Inferior parietal cortex (tissue), 1 donor: Measurements from ENCODE around the gene MYOZ1.
A peak's percentile ranks its signal among the peaks of the same experiment; 100 is the strongest.

Source experiments
- DNase-seq: peaks from one replicate; pipeline ENCODE4 v3.0.0-alpha.2; 2016; ENCODE audit errors: extremely low spot score

Gene MYOZ1

GRCh38 chr10:73597346-73597745, 43.9 kb downstream of the MYOZ1 start:
- no peak for DNase-seq

DNA sequence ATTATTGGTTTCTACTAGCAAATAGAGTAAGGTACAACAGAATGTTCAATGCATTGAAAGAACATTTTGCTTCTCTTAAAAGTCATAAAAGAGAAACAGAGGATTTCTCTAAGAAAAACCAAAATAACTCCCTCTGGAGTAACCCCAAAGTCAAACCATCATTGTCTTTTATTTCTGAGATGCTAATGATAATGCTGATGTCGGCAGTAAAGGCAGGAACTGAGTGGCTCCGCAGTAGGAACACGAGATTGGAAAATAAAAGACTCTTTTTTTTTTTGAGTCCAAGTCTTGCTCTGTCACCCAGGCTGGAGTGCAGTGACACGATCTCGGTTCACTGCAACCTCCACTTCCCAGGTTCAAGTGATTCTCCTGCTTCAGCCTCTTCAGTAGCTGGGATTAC, 47.5 kb downstream of the MYOZ1 start:
- DNase-seq: no peak

- DNase-seq: no peak
Observed at GRCh38 chr10:73593110-73593509, 48.2 kb downstream of the MYOZ1 start.

GRCh38 chr10:73591935-73592699, 49.2 kb downstream of the MYOZ1 start:
- DNase-seq: peak; percentile 84

DNA sequence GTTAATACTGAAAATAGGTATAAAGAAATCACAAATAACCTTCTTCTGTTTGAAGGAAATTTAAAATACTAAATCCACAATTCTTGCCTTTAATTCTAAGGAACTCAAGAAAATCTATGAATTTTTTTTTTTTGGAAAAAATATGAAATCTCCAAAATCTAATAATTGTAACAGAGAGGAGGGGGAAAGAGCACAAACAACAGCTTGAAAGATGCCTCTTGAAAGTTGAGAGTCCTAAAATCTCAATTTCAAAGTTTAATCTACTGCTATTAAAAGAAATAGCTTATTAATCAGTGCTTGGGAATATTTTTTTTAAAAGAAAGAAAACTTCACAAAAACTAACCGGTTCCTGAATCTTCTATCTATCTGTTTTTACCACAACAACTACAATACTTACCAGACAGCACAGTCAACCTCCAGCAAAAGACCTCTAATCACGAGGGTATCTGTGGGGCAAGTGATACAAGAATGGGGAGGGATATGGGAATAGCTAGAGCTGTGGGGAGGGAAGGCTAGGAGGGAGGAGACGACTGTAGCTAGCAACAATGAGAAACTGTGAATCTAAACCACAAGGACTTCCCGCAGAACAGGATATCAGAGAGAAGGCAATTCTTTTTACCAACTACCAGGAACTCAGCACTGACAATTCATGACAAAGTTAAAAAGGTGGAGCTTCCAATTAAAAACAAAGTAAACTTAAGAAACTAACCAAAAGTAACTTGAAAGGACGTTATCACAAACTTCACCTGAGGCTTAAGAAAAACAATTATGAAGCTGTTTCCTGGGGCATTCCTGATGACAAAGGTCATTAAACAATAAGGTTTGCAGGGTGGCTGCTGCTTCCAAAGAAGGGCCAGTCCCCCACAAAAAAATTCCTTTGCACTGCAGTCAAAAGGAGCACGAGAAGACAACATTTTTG, 50.1 kb downstream of the MYOZ1 start, which contains the start of gene USP54:
Gene USP54 (minus strand): TSS at position 462 of the 919 bp plus-strand sequence. CDS start 15,684 bp downstream, outside the sequence.
- DNase-seq: peak; percentile 74

DNA sequence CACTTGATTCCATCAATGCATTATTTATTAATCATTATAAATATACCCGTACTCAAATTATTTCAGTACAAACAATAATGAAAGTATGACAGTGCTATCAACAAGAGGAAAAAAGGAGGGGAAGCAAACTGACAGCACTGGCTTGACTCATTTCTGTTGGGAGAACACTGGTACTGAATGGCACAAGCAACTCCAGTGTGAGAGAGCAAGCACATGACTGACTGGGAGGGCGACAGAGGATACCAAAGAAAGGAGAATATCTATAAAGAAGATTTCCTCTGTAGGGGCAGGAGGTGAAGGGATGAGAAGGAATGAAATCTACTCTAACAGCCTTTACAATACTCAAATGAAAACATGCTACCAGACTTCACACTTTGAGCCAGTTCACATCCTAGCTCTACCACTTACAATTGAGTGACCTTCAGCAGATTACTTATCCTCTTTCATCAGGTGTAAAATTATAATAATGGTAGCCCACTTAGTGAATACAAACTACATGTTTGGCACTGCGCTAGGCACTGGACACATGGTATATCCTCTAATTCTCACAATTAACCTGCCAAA, 51.6 kb downstream of the MYOZ1 start:
- peak; percentile 75 for DNase-seq

DNA sequence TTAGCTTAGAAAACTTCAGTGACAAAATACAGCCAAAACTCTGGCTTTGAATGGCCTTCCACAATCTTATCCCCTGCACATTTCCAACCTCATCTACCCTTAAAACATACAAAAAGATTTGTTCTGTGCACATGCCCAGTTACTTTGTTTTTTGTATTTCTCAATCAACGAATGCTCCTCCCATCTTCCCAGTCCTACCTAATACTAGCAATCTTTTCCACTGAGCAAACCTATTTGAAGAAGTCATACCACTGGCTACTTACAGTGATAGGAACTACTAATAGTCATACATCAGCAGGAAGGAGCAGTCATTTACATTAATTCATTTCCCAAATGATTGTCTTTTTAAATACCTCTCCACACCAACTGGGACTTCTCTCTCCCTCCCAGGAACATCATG, 52.6 kb downstream of the MYOZ1 start:
- no peak for DNase-seq

- DNase-seq: no peak
Observed at GRCh38 chr10:73586583-73586984, 54.7 kb downstream of the MYOZ1 start.

DNA sequence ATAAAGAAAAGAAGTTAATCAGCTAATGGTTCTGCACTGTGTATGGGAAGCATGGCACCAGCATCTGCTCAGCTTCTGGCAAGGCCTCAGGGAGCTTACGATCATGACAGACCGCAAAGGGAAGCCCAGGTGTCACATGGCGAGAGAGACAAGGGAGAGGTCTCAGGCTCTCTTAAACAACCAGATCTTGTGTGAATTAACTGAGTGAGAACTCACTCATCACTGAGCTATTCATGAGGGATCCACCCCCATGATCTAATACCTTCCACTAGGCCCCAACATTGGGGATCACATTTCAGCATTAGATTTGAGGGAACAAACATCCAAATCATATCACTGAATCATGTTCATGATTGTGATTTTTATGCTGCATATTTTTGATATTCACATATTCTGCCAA, 55.9 kb downstream of the MYOZ1 start:
- no peak for DNase-seq

- DNase-seq: no peak
Observed at GRCh38 chr10:73584737-73585136, 56.5 kb downstream of the MYOZ1 start.

- no peak for DNase-seq
Observed at GRCh38 chr10:73581918-73582317, 59.4 kb downstream of the MYOZ1 start.
